Stomach smooth muscle (tissue), 2 donors: ENCODE data around the gene PRRG2.
"Not testable (repeated sequence)": the region's sequence is repeated elsewhere in the genome, so short reads cannot be mapped to it uniquely, and the experiment has no call there.

ENCODE experiments used
- H3K27ac ChIP-seq: one replicate; pipeline ENCODE4 v1.7.0; 2013; ENCODE audit warnings: mild to moderate bottlenecking, low read length, inconsistent platforms
- H3K27me3 ChIP-seq, 2 donors: one replicate each; pipeline ENCODE4 v1.7.0; 2013; ENCODE audit warnings: low read length in 2 of 2; ENCODE audit not compliant: insufficient read depth in 2 of 2, control insufficient read depth in 1 of 2
- H3K36me3 ChIP-seq, 2 donors: one replicate each; pipeline ENCODE4 v1.7.0; 2013; ENCODE audit warnings: low read length in 2 of 2; ENCODE audit not compliant: control insufficient read depth in 2 of 2, insufficient read depth in 2 of 2
- H3K4me1 ChIP-seq: one replicate; pipeline ENCODE4 v1.7.0; 2013; ENCODE audit warnings: low read length; ENCODE audit not compliant: control insufficient read depth, insufficient read depth
- H3K4me3 ChIP-seq, 2 donors: one replicate each; pipeline ENCODE4 v1.7.0; 2013; ENCODE audit warnings: low read length in 2 of 2
- H3K9ac ChIP-seq, 2 donors: one replicate each; pipeline ENCODE4 v1.7.0; 2013; ENCODE audit warnings: low read length in 2 of 2, mild to moderate bottlenecking in 1 of 2
- H3K9me3 ChIP-seq, 2 donors: one replicate each; pipeline ENCODE4 v1.7.0; 2013; ENCODE audit warnings: low read length in 2 of 2; ENCODE audit not compliant: control insufficient read depth in 2 of 2
- donor health status: healthy.
- donor health status: Pancreatic carcinoma.

The PRRG2 gene

DNA sequence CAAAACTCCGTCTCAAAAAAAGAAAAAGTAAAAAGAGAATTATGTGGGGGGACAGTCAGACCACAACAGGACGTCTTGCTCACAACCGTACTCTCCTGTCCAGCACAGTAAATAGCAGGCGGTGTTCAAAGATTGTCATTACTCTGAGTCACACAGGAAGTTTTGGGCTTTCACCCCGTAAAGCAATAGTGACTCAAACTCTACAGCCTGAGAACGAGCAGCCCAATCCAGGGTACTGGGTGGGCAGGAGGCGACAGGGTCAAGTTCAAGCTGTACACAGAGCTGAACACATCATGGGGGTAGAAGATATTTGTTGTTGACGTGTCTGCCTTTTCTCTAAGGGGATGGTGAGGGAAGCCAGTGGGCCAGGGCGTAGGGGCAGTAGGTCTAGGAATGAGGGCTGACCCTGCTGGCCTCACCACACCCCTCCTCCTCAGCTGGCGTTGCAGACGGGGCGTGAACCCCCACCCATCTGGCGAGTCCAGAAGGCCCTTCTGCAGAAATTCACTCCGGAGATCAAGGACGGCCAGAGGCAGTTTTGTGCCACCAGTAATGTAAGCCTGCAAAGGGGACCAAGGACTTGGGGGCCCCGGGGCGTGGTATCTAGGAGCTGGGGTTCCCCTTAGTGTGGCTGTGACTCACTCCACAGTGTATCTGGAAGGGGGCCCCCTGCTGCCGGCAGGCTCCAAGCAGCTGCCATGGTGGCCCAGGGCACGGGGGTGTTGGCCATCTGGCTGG is 33.1 kb downstream of the PRRG2 start:
- H3K4me1 ChIP-seq, result peaks cover 7% of the 10 kb centered on the region
- no peak overlapping the region for H3K4me3 ChIP-seq
- no peaks in the 10 kb centered on the region for H3K9me3 ChIP-seq
- peaks cover 27 to 33% of the 10 kb centered on the region in 2 donors for H3K36me3 ChIP-seq
- H3K27me3 ChIP-seq, result no peaks in the 10 kb centered on the region
- H3K27ac ChIP-seq, result peak overlapping the region; percentile 11
- no peak overlapping the region for H3K9ac ChIP-seq

DNA sequence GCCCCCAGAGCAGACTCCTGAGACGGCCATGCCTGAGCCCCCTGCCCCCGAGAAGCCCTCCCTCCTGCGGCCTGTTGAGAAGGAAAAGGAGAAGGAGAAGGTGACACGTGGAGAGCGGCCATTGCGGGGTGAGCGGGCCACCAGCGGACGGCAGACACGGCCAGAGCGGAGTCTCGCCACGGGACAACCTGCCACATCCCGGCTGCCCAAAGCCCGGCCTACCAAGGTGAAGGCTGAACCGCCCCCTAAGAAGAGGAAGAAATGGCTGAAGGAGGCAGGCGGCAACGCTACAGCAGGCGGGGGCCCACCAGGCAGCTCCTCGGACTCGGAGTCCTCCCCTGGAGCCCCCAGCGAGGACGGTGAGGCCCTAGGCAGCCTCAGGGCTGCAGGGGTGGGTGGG is 34.7 kb downstream of the PRRG2 start:
- Histone ChIP-seq H3K36me3 (peaks cover 26 to 38% of the 10 kb centered on the region in 2 donors), H3K9ac (no peak overlapping the region), H3K4me1 (peaks cover 7% of the 10 kb centered on the region), H3K9me3 (no peaks in the 10 kb centered on the region), H3K4me3 (no peak overlapping the region), H3K27ac (no peak overlapping the region), H3K27me3 (no peaks in the 10 kb centered on the region)

DNA sequence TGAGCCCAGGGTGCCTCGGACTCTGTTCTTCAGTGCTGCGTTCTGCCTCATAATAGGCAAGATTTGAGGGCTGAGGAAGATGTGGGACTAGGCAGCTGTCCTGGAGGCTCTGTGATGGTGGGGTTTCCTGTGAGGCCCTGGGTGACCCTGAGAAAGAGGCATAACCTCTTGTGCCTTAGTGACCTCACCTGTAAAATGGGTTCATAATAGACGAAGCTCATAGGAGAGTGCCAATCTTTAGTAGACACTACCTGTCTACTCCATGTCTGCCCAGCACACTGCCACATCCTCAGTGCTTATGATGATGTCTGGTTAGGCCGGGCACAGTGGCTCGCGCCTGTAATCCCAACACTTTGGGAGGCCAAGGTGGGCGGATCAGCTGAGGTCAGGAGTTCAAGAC is 35.4 kb downstream of the PRRG2 start:
- Histone ChIP-seq H3K36me3 (peaks cover 28 to 42% of the 10 kb centered on the region in 2 donors), H3K9me3 (no peaks in the 10 kb centered on the region), H3K4me1 (peaks cover 7% of the 10 kb centered on the region), H3K4me3 (no peak overlapping the region), H3K27me3 (no peaks in the 10 kb centered on the region), H3K27ac (no peak overlapping the region), H3K9ac (no peak overlapping the region)

DNA sequence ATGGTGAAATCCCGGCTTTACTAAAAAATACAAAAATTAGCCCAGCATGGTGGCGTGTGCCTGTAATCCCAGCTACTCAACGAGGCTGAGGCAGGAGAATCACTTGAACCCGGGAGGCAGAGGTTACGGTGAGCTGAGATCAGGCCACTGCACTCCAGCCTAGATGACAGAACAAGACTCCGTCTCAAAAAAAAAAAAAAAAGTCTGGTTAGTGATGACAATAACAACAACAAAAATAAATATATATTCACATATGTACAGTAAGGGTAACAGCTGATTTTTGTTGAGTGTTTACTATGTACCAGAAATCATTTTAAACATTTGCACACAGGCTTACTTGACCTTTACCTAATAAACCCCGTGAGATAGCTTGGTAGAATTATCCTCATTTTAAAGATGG is 35.8 kb downstream of the PRRG2 start:
- Histone ChIP-seq H3K9me3 (no peaks in the 10 kb centered on the region), H3K27me3 (no peaks in the 10 kb centered on the region), H3K4me1 (peaks cover 7% of the 10 kb centered on the region), H3K36me3 (peaks cover 32 to 46% of the 10 kb centered on the region in 2 donors), H3K9ac (no peak overlapping the region), H3K27ac (no peak overlapping the region), H3K4me3 (no peak overlapping the region)

DNA sequence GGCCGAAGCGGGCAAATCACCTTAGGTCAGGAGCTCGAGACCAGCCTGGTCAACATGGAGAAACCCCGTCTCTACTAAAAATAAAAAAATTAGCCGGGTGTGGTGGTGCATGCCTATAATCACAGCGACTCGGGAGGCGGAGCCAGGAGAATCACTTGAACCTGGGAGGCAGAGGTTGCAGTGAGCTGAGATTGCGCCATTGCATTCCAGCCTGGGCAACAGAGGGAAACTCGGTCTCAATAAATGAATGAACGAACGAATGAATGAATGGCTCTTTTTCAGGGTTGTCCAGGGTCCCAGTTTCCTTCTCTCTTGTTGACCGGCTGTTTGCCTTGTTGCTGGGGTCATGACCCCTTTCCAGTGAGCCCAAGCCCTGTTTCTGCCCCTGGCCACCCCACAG is 36.7 kb downstream of the PRRG2 start:
- H3K9ac ChIP-seq, H3K4me1 ChIP-seq, H3K27ac ChIP-seq, H3K9me3 ChIP-seq, H3K4me3 ChIP-seq, H3K27me3 ChIP-seq: not testable (repeated sequence)
- H3K36me3 ChIP-seq, result peaks cover 32 to 44% of the 10 kb centered on the region in 2 donors

DNA sequence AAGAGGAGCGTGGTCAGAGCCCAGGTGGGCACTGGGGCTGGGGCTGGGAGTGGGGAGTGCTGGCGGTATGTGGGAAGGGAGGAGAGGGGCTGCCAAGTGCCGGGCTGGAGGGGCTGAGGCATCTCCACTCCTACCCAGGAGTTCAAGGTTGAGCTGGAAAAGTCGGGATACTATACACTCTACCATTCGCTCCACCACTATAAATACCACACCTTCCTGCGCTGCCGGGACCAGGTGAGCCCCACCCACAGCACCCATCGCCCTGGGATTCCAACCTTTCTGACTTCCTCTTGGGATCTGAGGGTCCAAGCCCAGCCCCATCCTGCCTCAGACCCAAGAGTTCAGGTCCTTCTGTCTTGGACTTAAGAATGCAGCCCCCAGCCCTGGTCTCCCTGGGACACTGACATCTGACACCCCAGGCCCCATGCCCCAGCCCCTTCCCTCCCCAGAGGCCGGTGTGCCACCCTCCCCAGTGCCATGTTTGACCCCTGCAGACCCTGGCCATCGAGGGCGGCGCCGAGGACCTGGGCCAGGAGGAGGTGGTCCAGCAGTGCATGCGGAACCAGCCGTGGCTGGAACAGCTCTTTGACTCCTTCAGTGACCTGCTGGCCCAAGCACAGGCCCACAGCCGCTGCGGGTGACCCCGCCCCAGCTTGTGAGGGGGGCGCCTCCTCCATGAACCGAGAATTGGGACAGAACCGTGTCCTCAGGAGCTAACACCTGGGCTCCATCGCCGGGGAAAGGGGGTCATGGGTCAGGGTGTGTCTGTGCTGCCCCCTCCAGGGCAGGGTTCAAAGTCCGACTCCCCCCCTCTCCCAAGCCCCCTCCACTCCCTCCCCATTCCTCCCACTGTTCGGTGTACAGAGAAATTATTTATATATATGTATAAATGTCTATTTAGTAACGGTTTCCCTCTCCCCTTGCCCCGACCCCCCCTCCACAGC is 44.1 kb downstream of the PRRG2 start:
- Histone ChIP-seq H3K9me3 (no peaks in the 10 kb centered on the region), H3K4me1 (peaks cover 5% of the 10 kb centered on the region), H3K36me3 (peaks cover 16 to 25% of the 10 kb centered on the region in 2 donors), H3K27me3 (no peaks in the 10 kb centered on the region), H3K4me3 (no peak overlapping the region), H3K27ac (no peak overlapping the region), H3K9ac (no peak overlapping the region)

DNA sequence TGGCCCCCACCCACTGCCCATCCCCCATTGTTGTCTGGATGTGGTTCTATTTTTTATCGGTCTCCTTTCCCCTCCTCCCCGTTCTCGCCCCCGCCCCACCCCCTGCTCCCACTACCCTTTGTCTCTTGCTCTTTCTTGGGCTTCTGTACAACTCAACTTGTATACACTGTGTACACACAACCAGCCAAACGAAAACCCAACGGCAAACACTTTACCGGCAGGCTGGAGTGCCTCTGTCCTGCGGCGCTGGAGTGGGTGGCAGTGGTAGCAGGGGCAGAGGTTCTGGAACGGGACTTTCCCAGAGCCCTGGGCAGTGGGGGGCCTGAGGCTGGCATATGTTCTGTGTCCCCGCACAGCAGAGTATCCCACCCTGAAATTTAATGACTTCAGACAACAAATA is 45.1 kb downstream of the PRRG2 start:
- H3K4me1 ChIP-seq, result peaks cover 11% of the 10 kb centered on the region
- H3K36me3 ChIP-seq, result peaks cover 16 to 22% of the 10 kb centered on the region in 2 donors
- H3K9me3 ChIP-seq, result no peaks in the 10 kb centered on the region
- H3K27ac ChIP-seq, result no peak overlapping the region
- H3K9ac ChIP-seq, result no peak overlapping the region
- no peaks in the 10 kb centered on the region for H3K27me3 ChIP-seq
- no peak overlapping the region for H3K4me3 ChIP-seq

DNA sequence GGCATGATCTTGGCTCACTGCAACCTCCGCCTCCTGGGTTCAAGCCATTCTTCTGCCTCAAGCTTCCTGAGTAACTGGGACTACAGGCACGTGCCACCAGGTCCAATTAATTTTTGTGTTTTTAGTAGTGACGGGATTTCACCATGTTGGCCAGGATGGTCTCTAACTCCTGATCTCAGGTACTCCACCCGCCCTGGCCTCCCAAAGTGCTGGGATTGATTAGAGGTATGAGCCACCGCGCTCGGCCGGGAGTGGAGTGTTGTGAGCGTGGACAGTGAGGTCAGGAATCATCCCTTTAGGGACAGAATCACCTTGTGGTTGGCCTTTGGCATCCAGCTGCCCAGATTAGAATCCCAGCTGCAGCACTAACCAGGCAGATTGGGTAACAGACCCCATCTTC is 48.5 kb downstream of the PRRG2 start:
- Histone ChIP-seq H3K9me3 (no peaks in the 10 kb centered on the region), H3K36me3 (peaks cover 8 to 10% of the 10 kb centered on the region in 2 donors), H3K9ac (no peak overlapping the region), H3K4me3 (no peak overlapping the region), H3K4me1 (peaks cover 15% of the 10 kb centered on the region), H3K27me3 (no peaks in the 10 kb centered on the region), H3K27ac (no peak overlapping the region)

DNA sequence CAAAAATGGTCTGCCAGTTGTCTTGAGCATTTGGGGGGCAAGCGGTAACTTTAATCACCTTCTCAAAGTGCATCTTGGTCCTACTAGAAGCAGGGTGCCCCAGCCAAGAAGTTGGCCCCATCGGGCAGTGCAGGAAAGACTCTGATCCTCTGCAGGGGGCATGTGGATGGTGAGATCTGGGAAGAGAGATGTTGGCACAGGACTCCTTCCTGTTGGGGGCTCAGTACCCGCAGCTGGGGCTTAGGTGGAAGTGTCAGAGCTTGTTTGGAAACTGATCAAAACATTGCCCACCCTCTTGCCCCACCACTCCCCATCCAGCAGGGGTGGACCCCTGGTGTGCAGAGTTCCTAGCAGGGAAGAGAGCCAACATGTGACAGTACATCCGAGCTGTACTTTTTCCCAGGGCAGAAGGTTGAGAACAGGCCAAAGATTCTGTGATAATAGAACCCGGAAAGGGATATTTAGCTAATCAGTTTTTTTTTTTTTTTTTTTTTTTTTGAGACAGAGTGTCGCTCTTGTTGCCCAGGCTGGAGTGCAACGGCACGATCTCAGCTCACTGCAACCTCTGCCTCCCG is 50.0 kb downstream of the PRRG2 start:
- no peaks in the 10 kb centered on the region for H3K27me3 ChIP-seq
- no peaks in the 10 kb centered on the region for H3K9me3 ChIP-seq
- peaks cover 18% of the 10 kb centered on the region for H3K4me1 ChIP-seq
- peak overlapping the region in 1 of 2 donors; percentile 42 for H3K9ac ChIP-seq
- H3K36me3 ChIP-seq, result peaks cover 10 to 13% of the 10 kb centered on the region in 2 donors
- H3K27ac ChIP-seq, result peak overlapping the region; percentile 37
- H3K4me3 ChIP-seq, result peak overlapping the region in 1 of 2 donors; percentile 15

DNA sequence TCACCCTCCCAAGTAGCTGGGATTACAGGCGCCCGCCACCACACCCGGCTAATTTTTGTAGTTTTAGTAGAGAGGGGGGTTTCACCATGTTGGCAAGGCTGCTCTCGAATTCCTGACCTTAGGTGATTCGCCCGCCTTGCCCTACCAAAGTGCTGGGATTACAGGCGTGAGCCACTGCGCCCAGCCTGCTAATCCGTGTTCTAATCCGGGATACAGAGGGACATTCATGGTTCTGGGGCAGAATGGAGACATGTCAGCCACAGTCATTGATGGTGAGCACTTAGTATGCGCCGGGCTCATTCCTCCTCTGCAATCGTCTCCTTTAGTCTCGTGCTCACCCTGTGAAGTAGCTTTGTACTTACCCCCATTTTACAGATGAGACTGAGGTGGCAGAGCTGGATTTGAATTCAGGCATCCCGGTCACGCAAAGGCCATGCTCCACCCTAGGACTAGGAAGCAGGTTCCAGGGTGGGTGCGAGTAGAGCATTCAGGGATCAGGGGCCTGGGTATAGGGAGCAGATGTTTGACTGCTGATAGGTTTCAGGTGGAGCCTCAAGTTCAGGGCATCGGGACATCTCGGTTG is 50.6 kb downstream of the PRRG2 start:
- Histone ChIP-seq H3K4me3 (no peak overlapping the region), H3K4me1 (peaks cover 23% of the 10 kb centered on the region), H3K9me3 (no peaks in the 10 kb centered on the region), H3K27me3 (no peaks in the 10 kb centered on the region), H3K9ac (no peak overlapping the region), H3K36me3 (peaks cover 11 to 16% of the 10 kb centered on the region in 2 donors), H3K27ac (no peak overlapping the region)
